ENCODE measurements around the gene GNG8. TPM values are rescaled to one million over a fixed set of nuclear protein-coding genes. Genes with fewer than 3 reads are reported as not detected.

GNG8 gene
- total RNA-seq, 1 donor, result not detected

GRCh38 chr19:46656541-46656940, 20.5 kb upstream of the GNG8 start:
- TF ChIP-seq, protein P1, sequence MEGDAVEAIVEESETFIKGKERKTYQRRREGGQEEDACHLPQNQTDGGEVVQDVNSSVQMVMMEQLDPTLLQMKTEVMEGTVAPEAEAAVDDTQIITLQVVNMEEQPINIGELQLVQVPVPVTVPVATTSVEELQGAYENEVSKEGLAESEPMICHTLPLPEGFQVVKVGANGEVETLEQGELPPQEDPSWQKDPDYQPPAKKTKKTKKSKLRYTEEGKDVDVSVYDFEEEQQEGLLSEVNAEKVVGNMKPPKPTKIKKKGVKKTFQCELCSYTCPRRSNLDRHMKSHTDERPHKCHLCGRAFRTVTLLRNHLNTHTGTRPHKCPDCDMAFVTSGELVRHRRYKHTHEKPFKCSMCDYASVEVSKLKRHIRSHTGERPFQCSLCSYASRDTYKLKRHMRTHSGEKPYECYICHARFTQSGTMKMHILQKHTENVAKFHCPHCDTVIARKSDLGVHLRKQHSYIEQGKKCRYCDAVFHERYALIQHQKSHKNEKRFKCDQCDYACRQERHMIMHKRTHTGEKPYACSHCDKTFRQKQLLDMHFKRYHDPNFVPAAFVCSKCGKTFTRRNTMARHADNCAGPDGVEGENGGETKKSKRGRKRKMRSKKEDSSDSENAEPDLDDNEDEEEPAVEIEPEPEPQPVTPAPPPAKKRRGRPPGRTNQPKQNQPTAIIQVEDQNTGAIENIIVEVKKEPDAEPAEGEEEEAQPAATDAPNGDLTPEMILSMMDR (IDR thresholded peaks at IDR 0.05; ENCODE audit: insufficient read depth, low read length), result no peak

GRCh38 chr19:46654621-46655152, 18.7 kb upstream of the GNG8 start:
- no peak for DNase-seq (ENCODE audit: low read depth)
- TF ChIP-seq, protein P1 (IDR thresholded peaks at IDR 0.05; ENCODE audit: insufficient read depth, low read length), result no peak
- H3K4me3 ChIP-seq (ENCODE audit: low read depth, low read length), result no peak overlapping the region

More at GRCh38 chr19:46656541-46656940, 20.5 kb upstream of the GNG8 start:
- H3K4me3 ChIP-seq (ENCODE audit: low read depth, low read length), result no peak overlapping the region
- no peak for DNase-seq (ENCODE audit: low read depth)

DNA sequence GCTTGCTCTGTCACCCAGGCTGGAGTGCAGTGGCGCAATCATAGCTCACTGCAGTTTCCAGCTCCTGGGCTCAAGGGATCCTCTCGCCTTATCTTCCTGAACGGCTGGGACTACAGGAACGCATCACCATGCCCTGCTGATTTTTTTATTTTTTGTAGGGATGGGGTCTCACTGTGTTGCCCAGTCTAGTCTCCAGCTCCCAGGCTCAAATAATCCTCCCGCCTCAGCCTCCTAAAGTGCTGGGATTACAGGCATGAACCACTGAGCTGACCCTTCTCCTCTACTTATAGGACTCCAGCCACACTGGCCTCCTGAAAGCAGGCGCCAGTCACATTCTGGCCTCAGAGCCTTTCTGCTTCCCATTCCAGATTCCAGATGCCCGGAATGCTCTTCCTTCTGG, 14.4 kb upstream of the GNG8 start:
- no peak for DNase-seq (ENCODE audit: low read depth)
- TF ChIP-seq, protein P1 (IDR thresholded peaks at IDR 0.05; ENCODE audit: insufficient read depth, low read length), result no peak
- H3K4me3 ChIP-seq (ENCODE audit: low read depth, low read length), result no peak overlapping the region

DNA sequence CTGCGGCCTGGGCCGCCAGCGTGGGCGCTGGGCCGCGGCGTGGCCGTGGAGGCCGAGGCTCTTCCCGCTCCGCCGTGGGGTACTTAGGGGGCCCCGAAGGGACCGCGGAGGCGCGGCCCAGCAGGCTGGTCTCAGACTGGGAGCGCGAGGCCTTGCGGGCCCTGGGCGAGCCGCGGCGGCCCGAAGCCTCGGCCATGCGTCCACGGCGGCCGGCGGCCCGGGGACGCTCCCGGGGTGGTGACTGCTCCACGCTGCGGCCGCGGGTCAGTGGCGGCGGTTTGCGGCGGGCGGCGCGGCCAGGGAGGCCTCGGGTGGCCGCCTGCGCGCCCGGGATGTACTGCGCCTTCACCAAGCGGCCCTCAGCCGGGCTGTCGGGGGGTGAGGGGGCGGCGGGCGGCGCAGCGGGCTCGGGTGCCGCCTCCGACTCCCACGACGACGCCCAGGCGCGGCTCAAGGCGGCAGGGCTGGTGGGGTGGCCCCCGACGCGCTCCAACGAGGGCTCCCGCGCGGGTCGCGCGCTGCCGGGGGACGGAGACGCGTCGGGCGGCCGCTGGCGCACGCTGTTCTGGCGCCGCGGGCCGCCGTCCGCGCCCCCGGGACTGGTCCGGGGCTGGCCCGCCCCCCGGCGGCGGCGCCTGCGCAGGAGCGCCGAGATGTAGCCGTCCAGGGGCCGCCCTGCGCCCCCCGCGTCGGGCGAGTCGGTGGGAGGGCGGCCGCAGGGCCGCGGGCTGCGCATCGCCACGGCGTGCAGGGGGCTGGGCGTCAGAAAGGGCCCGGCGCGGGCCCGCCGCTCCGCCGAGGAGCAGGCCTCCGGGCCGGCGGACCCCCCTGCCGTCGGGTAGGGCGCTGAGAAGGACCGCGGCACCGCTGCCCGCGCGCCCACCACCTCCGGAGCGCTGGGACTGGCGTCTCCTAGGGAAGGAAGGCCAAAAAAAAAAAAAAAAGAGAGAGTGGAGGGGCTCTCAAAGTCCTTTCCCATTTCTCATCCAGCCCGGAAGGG, 13.3 kb upstream of the GNG8 start:
- TF ChIP-seq, protein P1 (IDR thresholded peaks at IDR 0.05; ENCODE audit: insufficient read depth, low read length), result no peak
- H3K4me3 ChIP-seq (ENCODE audit: low read depth, low read length), result no peak overlapping the region
- no peak for DNase-seq (ENCODE audit: low read depth)

DNA sequence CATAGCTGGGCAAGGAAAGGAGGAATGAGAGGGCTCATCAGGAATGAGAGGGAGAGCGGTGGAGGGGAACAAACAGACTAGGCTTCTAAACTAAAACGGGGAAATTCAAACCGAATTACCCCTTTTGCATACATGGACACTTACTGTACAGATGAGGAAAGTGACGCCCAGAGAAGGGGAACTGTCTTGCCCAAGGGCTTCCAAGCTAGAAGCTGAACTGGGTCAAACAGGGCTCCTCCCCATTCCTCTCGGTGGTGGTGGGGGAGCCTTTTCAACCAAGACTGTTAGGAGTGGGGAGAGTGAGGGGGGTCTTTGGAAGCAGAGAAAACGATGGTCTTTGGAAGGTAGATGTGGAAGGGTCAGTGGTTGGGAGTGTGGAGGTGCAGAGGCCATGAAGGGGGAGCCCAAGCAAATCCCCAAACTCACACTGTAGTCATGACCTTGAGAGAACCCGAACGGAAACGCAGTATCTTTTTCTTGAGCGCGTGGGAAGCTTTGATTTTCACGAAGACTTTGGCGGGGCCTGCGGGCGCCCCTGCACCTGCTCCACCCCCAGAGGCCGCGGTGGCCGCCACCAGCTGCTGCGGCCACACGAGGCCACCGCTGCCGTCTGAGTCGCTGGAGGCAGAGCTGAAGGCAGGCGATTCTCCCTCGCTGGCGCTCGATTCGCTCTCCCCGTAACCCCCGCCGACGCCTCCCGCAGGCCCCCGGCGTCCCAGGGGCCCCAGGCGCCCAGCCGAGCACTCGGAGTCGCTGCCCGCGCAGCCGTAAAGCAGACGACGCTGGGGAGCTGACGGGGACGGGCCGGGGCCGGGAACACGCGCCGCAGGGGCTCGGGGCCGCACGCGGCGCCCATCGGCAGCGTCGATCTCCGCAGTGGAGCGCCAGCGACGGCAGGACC, 12.3 kb upstream of the GNG8 start:
- H3K4me3 ChIP-seq (ENCODE audit: low read depth, low read length), result no peak overlapping the region
- DNase-seq (ENCODE audit: low read depth), result no peak
- TF ChIP-seq, protein P1 (IDR thresholded peaks at IDR 0.05; ENCODE audit: insufficient read depth, low read length), result no peak

DNA sequence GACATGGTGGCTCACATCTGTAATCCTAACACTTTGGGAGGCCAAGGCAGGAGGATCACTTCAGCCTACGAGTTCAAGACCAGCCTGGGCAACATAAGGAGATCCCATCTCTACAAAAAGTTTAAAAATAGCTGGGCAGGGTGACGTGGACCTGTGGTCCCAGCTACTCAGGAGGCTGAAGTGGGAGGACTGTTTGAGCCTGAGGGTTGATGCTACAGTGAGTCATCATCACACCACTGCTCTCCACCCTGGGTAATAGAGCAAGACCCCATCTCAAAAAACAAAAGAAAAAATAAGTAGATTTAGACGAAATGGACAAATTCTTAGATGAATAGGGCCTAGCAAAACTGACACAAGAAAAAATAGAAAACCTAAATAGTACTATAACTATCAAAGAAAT, 10.4 kb upstream of the GNG8 start:
- no peak overlapping the region for H3K4me3 ChIP-seq (ENCODE audit: low read depth, low read length)
- TF ChIP-seq, protein P1 (IDR thresholded peaks at IDR 0.05; ENCODE audit: insufficient read depth, low read length), result no peak
- no peak for DNase-seq (ENCODE audit: low read depth)
